ENCODE data around the gene IRF7.

- TF ChIP-seq IRF3 (IDR thresholded peaks at IDR 0.05; ENCODE audit: low read depth, low read length) = no peak
- TF ChIP-seq CTCF (IDR thresholded peaks at IDR 0.05) = no peak
- no peak for TF ChIP-seq GATA2 (CRISPR knock-in tag; IDR thresholded peaks at IDR 0.05)
- TF ChIP-seq POLR2AphosphoS5 (IDR thresholded peaks at IDR 0.05; ENCODE audit: low read depth, low read length) = no peak
- TF ChIP-seq EZH2phosphoT487 (IDR thresholded peaks at IDR 0.05; ENCODE audit: borderline replicate concordance, low read depth) = no peak
- no peak for TF ChIP-seq GABPA (IDR thresholded peaks at IDR 0.05; ENCODE audit: low read depth)
- no peak for TF ChIP-seq EP300 (IDR thresholded peaks at IDR 0.05; ENCODE audit: borderline replicate concordance in 1 of 2, low read depth in 1 of 2, low read length in 1 of 2)
- TF ChIP-seq JUND (IDR thresholded peaks at IDR 0.05) = no peak
- TF ChIP-seq RCOR1 (IDR thresholded peaks at IDR 0.05; ENCODE audit: low read length) = no peak
- TF ChIP-seq REST (IDR thresholded peaks at IDR 0.05; ENCODE audit: low read depth, low read length) = no peak
- no peak for TF ChIP-seq ELF1 (IDR thresholded peaks at IDR 0.05)
- TF ChIP-seq SMC3 (IDR thresholded peaks at IDR 0.05; ENCODE audit: low read depth, low read length) = no peak
- no peak for TF ChIP-seq PBX3 (IDR thresholded peaks at IDR 0.05)
- TF ChIP-seq TAF1 (IDR thresholded peaks at IDR 0.05; ENCODE audit: borderline replicate concordance, low read depth, low read length) = no peak
Observed at GRCh38 chr11:593347-593746, 22.4 kb downstream of the IRF7 start.

Measured in SK-N-SH (cell line).